Keratinocyte (primary cell): ENCODE data around the gene TFAP2B. TPM values are rescaled to one million over a fixed set of nuclear protein-coding genes. Genes with fewer than 3 reads are reported as not detected.

ENCODE experiments used
- DNase-seq: peaks from one replicate; pipeline ENCODE4 v3.0.0-alpha.2; 2011; ENCODE audit warnings: low read depth, missing footprints, low spot score
- FAIRE-seq: peaks from 2 replicates; lab custom pipeline; 2011; peaks lifted over from hg19 to GRCh38; lab: Jason Lieb, UNC
- H2AFZ ChIP-seq: 2 replicates; pipeline ENCODE4 v1.6.0; 2012; ENCODE audit warnings: low read length, control low read depth, inconsistent platforms; ENCODE audit not compliant: control insufficient read depth
- H3K27ac ChIP-seq: 2 replicates; pipeline ENCODE4 v1.5.1; 2011; ENCODE audit warnings: low read length; ENCODE audit not compliant: control insufficient read depth, insufficient read depth
- H3K27me3 ChIP-seq: 3 replicates; pipeline ENCODE4 v1.6.0; 2011; ENCODE audit warnings: low read length; ENCODE audit not compliant: control insufficient read depth, insufficient read depth; ENCODE audit errors: extremely low read depth
- H3K36me3 ChIP-seq, 2 experiments: 2 replicates in 1 of 2; 3 replicates in 1 of 2; pipeline ENCODE4 v1.5.1; 2011; ENCODE audit warnings: low read length in 2 of 2, mild to moderate bottlenecking in 1 of 2; ENCODE audit not compliant: control insufficient read depth in 2 of 2, insufficient read depth in 2 of 2; ENCODE audit errors: extremely low read depth in 1 of 2
- H3K4me1 ChIP-seq: 3 replicates; pipeline ENCODE4 v1.5.1; 2011; ENCODE audit warnings: low read length; ENCODE audit not compliant: control insufficient read depth, insufficient read depth; ENCODE audit errors: extremely low read depth
- H3K4me2 ChIP-seq: 3 replicates; pipeline ENCODE4 v1.6.0; 2011; ENCODE audit warnings: low read depth, low read length; ENCODE audit not compliant: control insufficient read depth, insufficient read depth; ENCODE audit errors: extremely low read depth
- H3K4me3 ChIP-seq, 3 experiments: fragments of 200-600 bp in 1 of 3; sonication (generic) in 1 of 3; 2 replicates in 2 of 3; 3 replicates in 1 of 3; pipeline ENCODE4 v1.5.1; 2011 to 2016; ENCODE audit warnings: low read length in 3 of 3, mild to moderate bottlenecking in 3 of 3, control low read depth in 2 of 3, inconsistent platforms in 1 of 3, low read depth in 1 of 3, mixed read lengths in 1 of 3, mixed run types in 1 of 3, moderate library complexity in 1 of 3; ENCODE audit not compliant: control insufficient read depth in 2 of 3, insufficient read depth in 2 of 3; ENCODE audit errors: extremely low read depth in 1 of 3
- H3K79me2 ChIP-seq: 2 replicates; pipeline ENCODE4 v1.6.0; 2012; ENCODE audit warnings: low read length; ENCODE audit not compliant: control insufficient read depth, insufficient read depth
- H3K9ac ChIP-seq: 3 replicates; pipeline ENCODE4 v1.6.0; 2011; ENCODE audit warnings: low read length; ENCODE audit not compliant: control insufficient read depth, insufficient read depth; ENCODE audit errors: extremely low read depth
- H3K9me1 ChIP-seq: 3 replicates; pipeline ENCODE4 v1.6.0; 2011; ENCODE audit warnings: low read length; ENCODE audit not compliant: control insufficient read depth, insufficient read depth; ENCODE audit errors: extremely low read depth
- H3K9me3 ChIP-seq: 2 replicates; pipeline ENCODE4 v1.5.1; 2012; ENCODE audit warnings: low read depth, low read length; ENCODE audit not compliant: control insufficient read depth
- H4K20me1 ChIP-seq: 3 replicates; pipeline ENCODE4 v1.6.0; 2011; ENCODE audit warnings: low read length; ENCODE audit not compliant: control insufficient read depth, insufficient read depth; ENCODE audit errors: extremely low read depth
- EZH2 ChIP-seq: IDR thresholded peaks from one replicate; pipeline ENCODE4 v1.6.1; 2012; ENCODE audit warnings: inconsistent platforms, mild to moderate bottlenecking, low read length, moderate library complexity
- dilution Hi-C: fragments of 300-500 bp; cut with MboI; formaldehyde crosslinking; loops from one replicate; pipeline ENCODE4 v1.7.0; 2020; ENCODE audit warnings: low sequenced_read_pairs; ENCODE audit not compliant: extremely low pct_ligation_motif_present
- polyA plus RNA-seq, 5 experiments: library from polyadenylated mRNA; depleted of rRNA in 3 of 5; stranded (reverse) in 3 of 5; stranded (forward) in 1 of 5; unstranded in 1 of 5; fragments of >200 nt; gene quantifications; 1 replicate in 1 of 5; 2 replicates in 3 of 5; 3 replicates in 1 of 5; pipeline versions ENCODE4 v1.2.1 to v1.2.3, GENCODE V29; 2011 to 2012; ENCODE audit warnings: missing spikeins in 2 of 5, low read depth in 1 of 5, low replicate concordance in 1 of 5
- TF ChIP-seq, protein P1 (sequence below), 3 experiments: IDR thresholded peaks in 1 of 3; conservative IDR thresholded peaks in 1 of 3; optimal IDR thresholded peaks in 1 of 3; 2 replicates in 2 of 3; 3 replicates in 1 of 3; pipeline versions ENCODE3 to v1.5.1; 2011; ENCODE audit warnings: low read length in 3 of 3, mild to moderate bottlenecking in 3 of 3, moderate library complexity in 2 of 3, control low read depth in 1 of 3, inconsistent platforms in 1 of 3; ENCODE audit not compliant: insufficient read depth in 2 of 3; ENCODE audit errors: extremely low read depth in 1 of 3

TFAP2B gene
- polyA plus RNA-seq, 1 donor (not counting 4 experiments of a cell fraction or from before 2014, with no cell fraction given) = 0.01 TPM

DNA sequence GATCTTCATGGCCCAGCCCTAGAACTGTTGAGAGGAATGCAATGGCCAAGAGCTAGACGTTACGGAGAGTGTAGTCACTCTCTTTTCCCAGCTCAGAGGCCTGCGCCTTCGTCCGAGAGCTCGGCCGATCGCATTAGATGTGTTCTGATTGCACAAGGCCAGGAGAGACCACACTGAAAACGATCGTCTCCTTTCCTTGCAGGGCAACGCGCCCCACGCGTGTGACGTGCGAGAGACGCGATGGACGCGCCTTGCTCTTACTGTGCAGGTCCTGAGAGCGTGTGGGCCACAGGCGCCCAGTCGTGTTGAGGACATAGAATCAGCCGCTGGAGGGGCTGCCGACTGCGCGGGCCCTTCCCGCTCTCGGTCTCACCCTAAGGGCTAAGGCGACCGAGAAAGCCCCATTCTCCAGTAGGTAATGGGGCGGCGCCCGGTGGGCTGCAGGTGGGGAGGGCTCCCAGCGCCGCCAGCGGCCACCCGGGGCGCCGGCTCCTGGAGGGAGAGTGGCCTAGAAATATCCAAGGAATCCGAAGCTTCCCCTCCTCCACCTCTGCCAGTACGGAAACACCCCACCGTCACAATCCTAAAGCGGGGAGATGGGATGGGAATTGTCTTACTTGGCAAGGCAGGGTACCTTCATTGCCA is 26.9 kb downstream of the TFAP2B start:
- no peaks in the 10 kb centered on the region for H3K9me3 ChIP-seq
- H3K4me2 ChIP-seq = no peak overlapping the region
- no peaks in the 10 kb centered on the region for H3K36me3 ChIP-seq
- H3K79me2 ChIP-seq = no peaks in the 10 kb centered on the region
- peaks cover 18% of the 10 kb centered on the region for H3K27me3 ChIP-seq
- DNase-seq (no peak), FAIRE-seq (no peak)
- no peak overlapping the region for H3K9ac ChIP-seq
- no peak overlapping the region for H2AFZ ChIP-seq
- dilution Hi-C loops = no loop called here
- H4K20me1 ChIP-seq = no peaks in the 10 kb centered on the region
- H3K4me1 ChIP-seq = peaks cover 16% of the 10 kb centered on the region
- no peak overlapping the region for H3K27ac ChIP-seq
- H3K4me3 ChIP-seq = no peak overlapping the region
- no peak for TF ChIP-seq EZH2
- TF ChIP-seq, protein P1, sequence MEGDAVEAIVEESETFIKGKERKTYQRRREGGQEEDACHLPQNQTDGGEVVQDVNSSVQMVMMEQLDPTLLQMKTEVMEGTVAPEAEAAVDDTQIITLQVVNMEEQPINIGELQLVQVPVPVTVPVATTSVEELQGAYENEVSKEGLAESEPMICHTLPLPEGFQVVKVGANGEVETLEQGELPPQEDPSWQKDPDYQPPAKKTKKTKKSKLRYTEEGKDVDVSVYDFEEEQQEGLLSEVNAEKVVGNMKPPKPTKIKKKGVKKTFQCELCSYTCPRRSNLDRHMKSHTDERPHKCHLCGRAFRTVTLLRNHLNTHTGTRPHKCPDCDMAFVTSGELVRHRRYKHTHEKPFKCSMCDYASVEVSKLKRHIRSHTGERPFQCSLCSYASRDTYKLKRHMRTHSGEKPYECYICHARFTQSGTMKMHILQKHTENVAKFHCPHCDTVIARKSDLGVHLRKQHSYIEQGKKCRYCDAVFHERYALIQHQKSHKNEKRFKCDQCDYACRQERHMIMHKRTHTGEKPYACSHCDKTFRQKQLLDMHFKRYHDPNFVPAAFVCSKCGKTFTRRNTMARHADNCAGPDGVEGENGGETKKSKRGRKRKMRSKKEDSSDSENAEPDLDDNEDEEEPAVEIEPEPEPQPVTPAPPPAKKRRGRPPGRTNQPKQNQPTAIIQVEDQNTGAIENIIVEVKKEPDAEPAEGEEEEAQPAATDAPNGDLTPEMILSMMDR (optimal IDR thresholded peaks at IDR 0.05 in 1 of 3, IDR thresholded peaks at IDR 0.05 in 1 of 3, conservative IDR thresholded peaks at IDR 0.05 in 1 of 3; ENCODE audit: extremely low read depth in 1 of 3, insufficient read depth in 2 of 3, low read length in 3 of 3) = no peak
- no peaks in the 10 kb centered on the region for H3K9me1 ChIP-seq

DNA sequence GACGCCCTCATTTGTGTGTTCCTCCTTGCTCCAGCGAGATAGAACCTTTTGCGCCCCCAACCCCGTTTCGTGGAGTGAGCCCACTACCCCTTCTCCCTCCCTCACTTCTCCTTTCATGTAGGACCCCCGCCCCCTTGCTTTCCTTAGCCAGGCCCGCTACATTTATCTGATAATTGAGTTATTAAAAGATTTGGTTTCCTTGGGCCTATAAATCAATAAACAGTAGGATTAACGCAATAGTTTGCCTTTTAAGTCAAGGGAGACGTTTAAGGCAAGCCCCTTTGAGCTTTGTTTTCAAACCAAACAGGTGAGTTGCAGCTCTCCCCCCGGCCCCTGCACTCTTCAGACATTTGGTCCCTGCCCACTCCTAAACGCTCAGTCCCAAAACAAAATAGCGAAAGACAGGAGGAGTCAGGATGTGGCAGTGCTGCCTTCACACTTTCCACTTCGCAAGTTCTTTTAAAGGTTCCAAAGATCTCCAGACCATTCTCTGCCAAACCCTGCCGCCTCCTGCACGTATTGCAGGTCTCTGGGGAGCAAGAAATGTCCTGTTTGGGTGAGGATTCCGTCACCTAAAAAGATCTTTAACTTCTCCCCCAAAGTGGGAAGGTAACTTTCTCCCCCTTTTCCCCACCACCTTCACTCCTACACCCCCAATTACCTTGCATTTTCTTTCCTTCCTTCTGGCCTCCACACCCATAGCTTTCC is 27.6 kb downstream of the TFAP2B start:
- no peak overlapping the region for H3K4me3 ChIP-seq
- peaks cover 22% of the 10 kb centered on the region for H3K27me3 ChIP-seq
- dilution Hi-C loops = no loop called here
- H3K4me2 ChIP-seq = no peak overlapping the region
- no peak overlapping the region for H2AFZ ChIP-seq
- no peak overlapping the region for H3K27ac ChIP-seq
- H3K79me2 ChIP-seq = no peaks in the 10 kb centered on the region
- no peaks in the 10 kb centered on the region for H4K20me1 ChIP-seq
- no peaks in the 10 kb centered on the region for H3K9me1 ChIP-seq
- FAIRE-seq (no peak), DNase-seq (no peak)
- no peak overlapping the region for H3K9ac ChIP-seq
- H3K9me3 ChIP-seq = no peaks in the 10 kb centered on the region
- peaks cover 20% of the 10 kb centered on the region for H3K4me1 ChIP-seq
- no peaks in the 10 kb centered on the region for H3K36me3 ChIP-seq
- TF ChIP-seq, protein P1 (optimal IDR thresholded peaks at IDR 0.05 in 1 of 3, IDR thresholded peaks at IDR 0.05 in 1 of 3, conservative IDR thresholded peaks at IDR 0.05 in 1 of 3; ENCODE audit: extremely low read depth in 1 of 3, insufficient read depth in 2 of 3, low read length in 3 of 3) = no peak
- no peak for TF ChIP-seq EZH2
